ENCODE data around the gene OTC.

GRCh38 chrX:38375891-38376290, 23.5 kb downstream of the OTC start:
- TF ChIP-seq CTCF (IDR thresholded peaks at IDR 0.05; ENCODE audit: insufficient read depth, low read length) (no peak), SPI1 (IDR thresholded peaks at IDR 0.05; ENCODE audit: borderline replicate concordance, low read depth) (no peak), GABPA (IDR thresholded peaks at IDR 0.05; ENCODE audit: low read depth) (no peak), POLR2AphosphoS5 (IDR thresholded peaks at IDR 0.05; ENCODE audit: low read depth) (no peak), REST (IDR thresholded peaks at IDR 0.05; ENCODE audit: insufficient replicate concordance, low read depth) (no peak)

Measured in HL-60 (cell line).